ENCODE measurements around the gene METTL5.

DNA sequence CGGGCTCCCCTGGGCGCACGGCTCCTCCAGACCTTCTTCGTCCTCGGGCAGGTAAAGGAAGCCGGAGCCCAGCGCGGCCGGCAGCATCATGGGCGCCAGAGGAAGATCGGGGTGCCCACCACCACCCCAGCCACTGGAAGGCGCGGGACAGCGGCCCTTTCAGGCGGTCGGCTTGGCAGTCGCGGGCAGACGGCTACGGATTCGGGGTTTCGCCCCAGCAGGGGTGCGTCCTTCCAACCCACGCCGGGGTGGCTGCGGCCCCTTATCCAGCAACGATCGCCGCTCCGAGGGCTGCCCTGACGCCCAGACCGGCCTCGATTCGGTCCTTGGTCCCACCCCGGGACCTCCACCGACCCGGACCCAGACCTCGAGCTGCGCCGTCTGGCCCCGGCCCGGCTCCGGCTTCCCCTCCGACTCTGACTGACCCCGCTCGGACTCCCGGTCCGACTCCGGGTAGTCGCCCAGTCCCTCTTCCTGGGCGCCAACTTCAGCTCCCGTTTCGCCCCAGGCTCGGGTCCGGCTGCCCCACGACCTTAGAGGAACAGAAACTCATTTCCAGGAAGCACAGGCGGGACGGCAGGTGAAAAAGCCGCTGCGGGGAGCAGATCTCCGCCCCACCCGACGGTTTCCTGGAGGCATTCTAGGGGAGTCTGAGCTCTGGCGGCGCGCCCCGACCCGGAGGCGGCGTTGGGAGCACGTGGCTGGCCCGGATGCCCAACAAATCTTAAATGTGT lies 56.3 kb downstream of the METTL5 start:
- no peak for TF ChIP-seq POLR2A (IDR thresholded peaks at IDR 0.05)
- TF ChIP-seq, protein P1, sequence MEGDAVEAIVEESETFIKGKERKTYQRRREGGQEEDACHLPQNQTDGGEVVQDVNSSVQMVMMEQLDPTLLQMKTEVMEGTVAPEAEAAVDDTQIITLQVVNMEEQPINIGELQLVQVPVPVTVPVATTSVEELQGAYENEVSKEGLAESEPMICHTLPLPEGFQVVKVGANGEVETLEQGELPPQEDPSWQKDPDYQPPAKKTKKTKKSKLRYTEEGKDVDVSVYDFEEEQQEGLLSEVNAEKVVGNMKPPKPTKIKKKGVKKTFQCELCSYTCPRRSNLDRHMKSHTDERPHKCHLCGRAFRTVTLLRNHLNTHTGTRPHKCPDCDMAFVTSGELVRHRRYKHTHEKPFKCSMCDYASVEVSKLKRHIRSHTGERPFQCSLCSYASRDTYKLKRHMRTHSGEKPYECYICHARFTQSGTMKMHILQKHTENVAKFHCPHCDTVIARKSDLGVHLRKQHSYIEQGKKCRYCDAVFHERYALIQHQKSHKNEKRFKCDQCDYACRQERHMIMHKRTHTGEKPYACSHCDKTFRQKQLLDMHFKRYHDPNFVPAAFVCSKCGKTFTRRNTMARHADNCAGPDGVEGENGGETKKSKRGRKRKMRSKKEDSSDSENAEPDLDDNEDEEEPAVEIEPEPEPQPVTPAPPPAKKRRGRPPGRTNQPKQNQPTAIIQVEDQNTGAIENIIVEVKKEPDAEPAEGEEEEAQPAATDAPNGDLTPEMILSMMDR (IDR thresholded peaks at IDR 0.05), result no peak
